A549 (cell line): ENCODE data around the gene FGF1. TPM values are rescaled to one million over a fixed set of nuclear protein-coding genes. Genes with fewer than 3 reads are reported as not detected.

Source experiments
- ATAC-seq, 2 experiments: fragments of 200-7000 bp in 1 of 2; fragments of >200 bp in 1 of 2; cut with Nextera tagmentation in 1 of 2; cut with Tn5 transposase in 1 of 2; 3 replicates each; pipeline versions ENCODE4 v1.8.0 to v1.9.1; 2018 to 2020; ENCODE audit warnings: mild to moderate bottlenecking in 1 of 2, moderate library complexity in 1 of 2
- CTCF ChIA-PET: fragments of 300-600 bp; sonication (Branson Sonifier 250); formaldehyde crosslinking; extraction: SDS; loops from one replicate; lab custom pipeline; 2021; ENCODE audit warnings: antibody characterized with exemption, inconsistent platforms; lab: Yijun Ruan, JAX
- POLR2A ChIA-PET: fragments of 350-600 bp; formaldehyde crosslinking; extraction: SDS; loops from one replicate; lab custom pipeline; 2021; ENCODE audit warnings: antibody characterized with exemption, inconsistent platforms; lab: Yijun Ruan, JAX
- DNase-seq, 2 experiments: peaks; one replicate each; pipeline versions ENCODE4 v3.0.0 to v3.0.0-alpha.2; 2011 to 2016; ENCODE audit warnings: low read depth in 1 of 2, low spot score in 1 of 2
- FAIRE-seq: peaks from 2 replicates; lab custom pipeline; 2011; peaks lifted over from hg19 to GRCh38; lab: Jason Lieb, UNC
- H3K27ac ChIP-seq, 2 experiments: fragments of >200 bp; sonication (Bioruptor Twin); formaldehyde crosslinking; 3 replicates each; pipeline ENCODE4 v1.5.1; 2016 to 2017
- H3K4me1 ChIP-seq: fragments of >200 bp; sonication (Bioruptor Twin); formaldehyde crosslinking; 3 replicates; pipeline ENCODE4 v1.6.1; 2016
- H3K4me2 ChIP-seq: fragments of >200 bp; sonication (Bioruptor Twin); formaldehyde crosslinking; 3 replicates; pipeline ENCODE4 v1.6.1; 2016
- H3K4me3 ChIP-seq: fragments of >200 bp; sonication (Bioruptor Twin); formaldehyde crosslinking; 3 replicates; pipeline ENCODE4 v1.5.1; 2016
- H3K9me3 ChIP-seq: fragments of >200 bp; sonication (Bioruptor Twin); formaldehyde crosslinking; 3 replicates; pipeline ENCODE4 v1.6.1; 2016
- BCL3 ChIP-seq: fragments of >200 bp; sonication (Bioruptor Twin); formaldehyde crosslinking; IDR thresholded peaks from 3 replicates; pipeline ENCODE4 v1.6.1; 2016
- BHLHE40 ChIP-seq: IDR thresholded peaks from 2 replicates; pipeline ENCODE4 v1.6.1; 2012; ENCODE audit warnings: low read depth, low read length, inconsistent platforms
- CBX8 ChIP-seq: fragments of 200-600 bp; sonication (generic); IDR thresholded peaks from 2 replicates; pipeline ENCODE4 v1.6.1; 2016
- CEBPB ChIP-seq, 2 experiments: fragments of >200 bp in 1 of 2; sonication (Bioruptor Twin) in 1 of 2; formaldehyde crosslinking in 1 of 2; IDR thresholded peaks; 2 replicates each; pipeline ENCODE4 v1.6.1; 2012 to 2016
- CHD2 ChIP-seq: fragments of 150-350 bp; IDR thresholded peaks from 2 replicates; pipeline ENCODE4 v1.6.1; 2014; ENCODE audit warnings: low read length; ENCODE audit not compliant: partially characterized antibody
- CHD4 ChIP-seq: fragments of 200-600 bp; sonication (generic); IDR thresholded peaks from 2 replicates; pipeline ENCODE4 v1.6.1; 2016; ENCODE audit warnings: antibody characterized with exemption, mild to moderate bottlenecking, borderline replicate concordance
- E2F6 ChIP-seq: IDR thresholded peaks from 2 replicates; pipeline ENCODE4 v1.6.1; 2012; ENCODE audit warnings: low read depth, borderline replicate concordance
- EHF ChIP-seq: fragments of 250-450 bp; sonication (Bioruptor Pico); IDR thresholded peaks from 2 replicates; pipeline ENCODE4 v1.5.0; 2020; ENCODE audit warnings: mild to moderate bottlenecking
- EHMT2 ChIP-seq: fragments of 200-600 bp; sonication (generic); IDR thresholded peaks from 2 replicates; pipeline ENCODE4 v1.6.1; 2016; ENCODE audit warnings: antibody characterized with exemption, low read depth, mild to moderate bottlenecking, moderate library complexity
- ELK1 ChIP-seq: fragments of 150-350 bp; IDR thresholded peaks from 2 replicates; pipeline ENCODE4 v1.6.1; 2014; ENCODE audit warnings: low read depth, mild to moderate bottlenecking, low read length
- HMGXB4 ChIP-seq: fragments of 250-450 bp; sonication (Bioruptor Pico); IDR thresholded peaks from 2 replicates; pipeline ENCODE4 v1.5.0; 2021; ENCODE audit warnings: mild to moderate bottlenecking, moderate library complexity, borderline replicate concordance
- HOXB5 ChIP-seq: fragments of 250-450 bp; sonication (Bioruptor Pico); IDR thresholded peaks from 2 replicates; pipeline ENCODE4 v1.5.0; 2020; ENCODE audit warnings: mild to moderate bottlenecking, moderate library complexity
- JUN ChIP-seq, 2 experiments: fragments of >200 bp; sonication (Bioruptor Twin); formaldehyde crosslinking; IDR thresholded peaks; 2 replicates in 1 of 2; 3 replicates in 1 of 2; pipeline ENCODE4 v1.6.1; 2016 to 2017
- KDM5A ChIP-seq: fragments of 200-600 bp; sonication (generic); IDR thresholded peaks from 2 replicates; pipeline ENCODE4 v1.6.1; 2016; ENCODE audit warnings: antibody characterized with exemption, mild to moderate bottlenecking
- MAFK ChIP-seq: fragments of 450-650 bp; IDR thresholded peaks from 2 replicates; pipeline ENCODE4 v1.6.1; 2014; ENCODE audit not compliant: partially characterized antibody
- MAX ChIP-seq: IDR thresholded peaks from 2 replicates; pipeline ENCODE4 v1.6.1; 2012
- MAZ ChIP-seq: fragments of 150-350 bp; IDR thresholded peaks from 2 replicates; pipeline ENCODE4 v1.6.1; 2014; ENCODE audit warnings: antibody characterized with exemption, low read depth, low read length, borderline replicate concordance
- NFE2L2 ChIP-seq: fragments of 150-350 bp; conservative IDR thresholded peaks from 2 replicates; pipeline ENCODE4 v1.6.1; 2014; ENCODE audit warnings: low read length
- NPAS2 ChIP-seq: fragments of 250-450 bp; sonication (Bioruptor Pico); IDR thresholded peaks from 2 replicates; pipeline ENCODE4 v1.8.0; 2022; ENCODE audit warnings: mild to moderate bottlenecking, moderate library complexity, borderline replicate concordance
- NR3C1 ChIP-seq: fragments of >200 bp; sonication (Bioruptor Twin); formaldehyde crosslinking; IDR thresholded peaks from 3 replicates; pipeline ENCODE4 v1.6.1; 2017
- PHF8 ChIP-seq: fragments of 200-600 bp; sonication (generic); IDR thresholded peaks from 2 replicates; pipeline ENCODE4 v1.6.1; 2016; ENCODE audit warnings: low read depth, mild to moderate bottlenecking, antibody characterized with exemption, moderate library complexity, borderline replicate concordance
- POLR2A ChIP-seq: IDR thresholded peaks from 2 replicates; pipeline ENCODE4 v1.6.1; 2012; ENCODE audit warnings: mild to moderate bottlenecking, low read length
- RCOR1 ChIP-seq: fragments of 150-350 bp; IDR thresholded peaks from 2 replicates; pipeline ENCODE4 v1.6.1; 2014; ENCODE audit warnings: antibody characterized with exemption, low read length, low read depth
- RFX5 ChIP-seq: fragments of 450-650 bp; IDR thresholded peaks from 2 replicates; pipeline ENCODE4 v1.7.1; 2014; ENCODE audit warnings: antibody characterized with exemption, mild to moderate bottlenecking, moderate library complexity
- SREBF2 ChIP-seq: fragments of 450-650 bp; IDR thresholded peaks from 2 replicates; pipeline ENCODE4 v1.6.1; 2014; ENCODE audit warnings: mild to moderate bottlenecking, moderate library complexity
- TFCP2L1 ChIP-seq: fragments of 250-450 bp; sonication (Bioruptor Pico); IDR thresholded peaks from 2 replicates; pipeline ENCODE4 v1.5.0; 2021; ENCODE audit warnings: mild to moderate bottlenecking
- WGBS: methylation state at CpG from one replicate; pipeline ENCODE4 v1.1.6; 2017; ENCODE audit errors: missing lambda C conversion rate; 5-methylcytosine and 5-hydroxymethylcytosine counted together
- polyA plus RNA-seq, 4 experiments: library from polyadenylated mRNA; depleted of rRNA in 3 of 4; stranded (reverse); fragments of >200 nt; fragmentation: RNase III in 1 of 4; extraction: RNeasy Plus Mini Kit Qiagen cat#74134 plus additional on column Dnase treatment in 1 of 4; gene quantifications; 2 replicates in 3 of 4; 3 replicates in 1 of 4; pipeline ENCODE4 v1.2.3, GENCODE V29; 2011 to 2017

FGF1 gene
- polyA plus RNA-seq, 2 of the 4 experiments (the other 2 are of a cell fraction): 0.05 to 0.40 TPM

GRCh38 chr5:142617416-142618129 lies 68.3 kb downstream of the FGF1 start:
- no peak overlapping the region for H3K4me2 ChIP-seq
- WGBS: 90% methylated on average over 5 of the region's 5 CpGs
- no peak overlapping the region for H3K27ac ChIP-seq
- no peak for FAIRE-seq
- no peak overlapping the region for H3K4me3 ChIP-seq
- POLR2A ChIA-PET: no interaction called here
- no peaks in the 10 kb centered on the region for H3K9me3 ChIP-seq
- CTCF ChIA-PET: interaction anchor here (1.3 to 10.9 kb wide), 5 partner anchors 10 to 95 kb away, joined by 3 to 212 read pairs (median 8); no protein-coding TSS in a partner anchor
- peaks cover 9% of the 10 kb centered on the region for H3K4me1 ChIP-seq
- peak; percentile 93 for TF ChIP-seq MAFK
- no peak for TF ChIP-seq HOXB5 (CRISPR knock-in tag)
- no peak for DNase-seq
- ATAC-seq: no peak

- ChIA-PET CTCF (interaction anchor here (0.9 to 10.9 kb wide), 6 partner anchors 10 to 97 kb away, joined by 3 to 212 read pairs (median 12); no protein-coding TSS in a partner anchor), POLR2A (no interaction called here)
- Histone ChIP-seq H3K4me3 (no peak overlapping the region), H3K9me3 (no peaks in the 10 kb centered on the region), H3K27ac (no peak overlapping the region), H3K4me1 (peaks cover 5% of the 10 kb centered on the region; the same call in 1 of the 3 replicates), H3K4me2 (no peak overlapping the region)
- FAIRE-seq (no peak), ATAC-seq (no peak), DNase-seq (no peak)
- TF ChIP-seq MAX: no peak
- no peak for TF ChIP-seq EHMT2
- TF ChIP-seq POLR2A: no peak
- TF ChIP-seq RCOR1: no peak
- TF ChIP-seq HOXB5 (CRISPR knock-in tag): no peak
- TF ChIP-seq KDM5A: no peak
- TF ChIP-seq BCL3: no peak
- no peak for TF ChIP-seq NR3C1
- no peak for TF ChIP-seq PHF8
- TF ChIP-seq MAFK: no peak
- no peak for TF ChIP-seq TFCP2L1
- TF ChIP-seq BHLHE40: no peak
- TF ChIP-seq ELK1: no peak
- TF ChIP-seq NPAS2 (CRISPR knock-in tag): no peak
- no peak for TF ChIP-seq CEBPB (IDR thresholded peaks at IDR 0.05)
- no peak for TF ChIP-seq RFX5
- TF ChIP-seq EHF: no peak
- TF ChIP-seq HMGXB4 (CRISPR knock-in tag): no peak
- TF ChIP-seq SREBF2: no peak
- 49% methylated on average over 2 of the region's 2 CpGs for WGBS
Measured at GRCh38 chr5:142615948-142616347, 69.9 kb downstream of the FGF1 start.

GRCh38 chr5:142614054-142614453 lies 71.8 kb downstream of the FGF1 start:
- ATAC-seq: no peak
- no peak for FAIRE-seq
- Histone ChIP-seq H3K4me1 (0 out of 3 replicates have a peak, but pooled peaks cover 5% of the 10 kb centered on the region), H3K4me3 (no peak overlapping the region), H3K4me2 (no peak overlapping the region), H3K27ac (no peak overlapping the region), H3K9me3 (no peaks in the 10 kb centered on the region)
- ChIA-PET POLR2A (no interaction called here), CTCF (interaction anchor here (0.7 to 10.9 kb wide), 5 partner anchors 11 to 99 kb away, joined by 3 to 212 read pairs (median 18); no protein-coding TSS in a partner anchor)
- TF ChIP-seq CHD4: no peak
- TF ChIP-seq NFE2L2: no peak
- TF ChIP-seq CBX8: no peak
- TF ChIP-seq MAZ: no peak
- no peak for TF ChIP-seq JUN (IDR thresholded peaks at IDR 0.05)
- TF ChIP-seq CEBPB (IDR thresholded peaks at IDR 0.05): no peak
- TF ChIP-seq CHD2: no peak
- TF ChIP-seq E2F6: no peak
- TF ChIP-seq NPAS2 (CRISPR knock-in tag): no peak
- no peak for TF ChIP-seq TFCP2L1
- no peak for DNase-seq
- WGBS: 84% methylated on average over 7 of the region's 7 CpGs
